WTC11 (cell line): ENCODE measurements around the gene CCDC30. TPM values are rescaled to one million over a fixed set of nuclear protein-coding genes. Genes with fewer than 3 reads are reported as not detected.

Source experiments
- ATAC-seq: fragments of 200-7000 bp; cut with Tn5 transposase; 2 replicates; pipeline ENCODE4 v1.10.0; 2021; ENCODE audit warnings: mild to moderate bottlenecking, moderate library complexity
- CTCF ChIA-PET: fragments of 300-600 bp; sonication (Branson Sonifier 250); formaldehyde crosslinking; loops from one replicate; lab custom pipeline; 2021; ENCODE audit warnings: antibody characterized with exemption; lab: Charles Lee
- POLR2A ChIA-PET: fragments of 350-600 bp; sonication (Branson Sonifier 250); formaldehyde crosslinking; loops from one replicate; lab custom pipeline; 2021; ENCODE audit warnings: antibody characterized with exemption; lab: Charles Lee
- DNase-seq: peaks from one replicate; pipeline ENCODE4 v3.0.0; 2021; ENCODE audit warnings: low spot score
- H3K27ac Mint-ChIP-seq: 2 replicates; pipeline ENCODE4 v1.8.0; 2021; ENCODE audit warnings: mixed read lengths
- H3K27me3 Mint-ChIP-seq: 2 replicates; pipeline ENCODE4 v1.8.0; 2021; ENCODE audit warnings: low read depth, mild to moderate bottlenecking, moderate library complexity, mixed read lengths
- H3K36me3 Mint-ChIP-seq: 2 replicates; pipeline ENCODE4 v1.8.0; 2021; ENCODE audit warnings: mixed read lengths
- H3K4me1 Mint-ChIP-seq: 2 replicates; pipeline ENCODE4 v1.8.0; 2022; ENCODE audit warnings: mixed read lengths
- H3K4me3 Mint-ChIP-seq: 2 replicates; pipeline ENCODE4 v1.8.0; 2021; ENCODE audit warnings: mild to moderate bottlenecking, moderate library complexity, mixed read lengths
- H3K9me3 Mint-ChIP-seq: 2 replicates; pipeline ENCODE4 v1.8.0; 2021; ENCODE audit warnings: mixed read lengths
- ATF1 ChIP-seq: sonication (generic); formaldehyde crosslinking; IDR thresholded peaks from 2 replicates; pipeline ENCODE4 v1.8.1; 2023; ENCODE audit warnings: mild to moderate bottlenecking, moderate library complexity, missing genetic modification reagents
- CREM ChIP-seq: sonication (generic); formaldehyde crosslinking; IDR thresholded peaks from 2 replicates; pipeline ENCODE4 v1.8.1; 2022; ENCODE audit warnings: mild to moderate bottlenecking, missing genetic modification reagents, moderate library complexity
- CTCF ChIP-seq: fragments of 200-600 bp; IDR thresholded peaks from 2 replicates; pipeline ENCODE4 v1.8.0; 2022; ENCODE audit warnings: antibody characterized with exemption
- E2F4 ChIP-seq: sonication (generic); formaldehyde crosslinking; IDR thresholded peaks from 2 replicates; pipeline ENCODE4 v1.8.1; 2022; ENCODE audit warnings: low read depth, mild to moderate bottlenecking, moderate library complexity, missing genetic modification reagents, borderline replicate concordance
- GRHL2 ChIP-seq: fragments of 250-450 bp; sonication (Bioruptor Pico); IDR thresholded peaks from 2 replicates; pipeline ENCODE4 v1.8.0; 2022; ENCODE audit warnings: mild to moderate bottlenecking, moderate library complexity; ENCODE audit not compliant: insufficient replicate concordance, severe bottlenecking
- JAZF1 ChIP-seq: fragments of 250-450 bp; sonication (Bioruptor Pico); IDR thresholded peaks from 2 replicates; pipeline ENCODE4 v1.9.0; 2021; ENCODE audit warnings: moderate library complexity, mild to moderate bottlenecking, inconsistent platforms
- KAT7 ChIP-seq: sonication (generic); formaldehyde crosslinking; IDR thresholded peaks from 2 replicates; pipeline ENCODE4 v1.8.1; 2023; ENCODE audit warnings: missing genetic modification reagents, mild to moderate bottlenecking, borderline replicate concordance
- MAX ChIP-seq: sonication (generic); formaldehyde crosslinking; IDR thresholded peaks from 2 replicates; pipeline ENCODE4 v1.8.0; 2022; ENCODE audit warnings: mild to moderate bottlenecking, missing genetic modification reagents
- MXD4 ChIP-seq: fragments of 250-450 bp; sonication (Bioruptor Pico); IDR thresholded peaks from 2 replicates; pipeline ENCODE4 v1.8.0; 2021; ENCODE audit warnings: mild to moderate bottlenecking, moderate library complexity, borderline replicate concordance
- MYBL2 ChIP-seq: sonication (generic); formaldehyde crosslinking; IDR thresholded peaks from 2 replicates; pipeline ENCODE4 v1.8.1; 2023; ENCODE audit warnings: mild to moderate bottlenecking, moderate library complexity, missing genetic modification reagents
- NFE2L1 ChIP-seq: sonication (generic); formaldehyde crosslinking; IDR thresholded peaks from 2 replicates; pipeline ENCODE4 v1.8.1; 2023; ENCODE audit warnings: missing genetic modification reagents
- PRDM15 ChIP-seq: sonication (generic); formaldehyde crosslinking; IDR thresholded peaks from 2 replicates; pipeline ENCODE4 v1.8.0; 2022; ENCODE audit warnings: missing genetic modification reagents
- PREB ChIP-seq: sonication (generic); formaldehyde crosslinking; IDR thresholded peaks from 2 replicates; pipeline ENCODE4 v1.8.1; 2022; ENCODE audit warnings: mild to moderate bottlenecking, missing genetic modification reagents, moderate library complexity, borderline replicate concordance
- PRRX2 ChIP-seq: fragments of 250-450 bp; sonication (Bioruptor Pico); IDR thresholded peaks from 2 replicates; pipeline ENCODE4 v1.8.0; 2021; ENCODE audit warnings: mild to moderate bottlenecking
- SMAD3 ChIP-seq: sonication (generic); formaldehyde crosslinking; IDR thresholded peaks from 2 replicates; pipeline ENCODE4 v1.8.0; 2022; ENCODE audit warnings: missing genetic modification reagents, mild to moderate bottlenecking, borderline replicate concordance
- TCF7 ChIP-seq: sonication (generic); formaldehyde crosslinking; IDR thresholded peaks from 2 replicates; pipeline ENCODE4 v1.8.0; 2022; ENCODE audit warnings: mild to moderate bottlenecking, low read depth, missing genetic modification reagents, moderate library complexity
- ZMAT4 ChIP-seq: fragments of 250-450 bp; sonication (Bioruptor Pico); IDR thresholded peaks from 2 replicates; pipeline ENCODE4 v1.9.0; 2021; ENCODE audit warnings: mild to moderate bottlenecking
- ZNF121 ChIP-seq: sonication (generic); formaldehyde crosslinking; IDR thresholded peaks from 2 replicates; pipeline ENCODE4 v1.8.0; 2023; ENCODE audit warnings: missing genetic modification reagents
- ZNF281 ChIP-seq: sonication (generic); formaldehyde crosslinking; IDR thresholded peaks from 2 replicates; pipeline ENCODE4 v1.8.0; 2023; ENCODE audit warnings: mild to moderate bottlenecking, missing genetic modification reagents
- total RNA-seq: library from RNA; stranded (reverse); gene quantifications from 3 replicates; pipeline ENCODE4 v1.2.3, GENCODE V29; 2021

CCDC30 gene
- total RNA-seq, 1 experiment from 2014 or later, result 0.92 TPM

- TF ChIP-seq MAX (peak; percentile 96), PRDM15 (CRISPR knock-in tag) (peak; percentile 99), E2F4 (CRISPR knock-in tag) (0 out of 2 replicates have a peak, but pooled peaks have one; percentile 38), MXD4 (CRISPR knock-in tag) (no peak)
Observed at GRCh38 chr1:42657981-42658876, 195.1 kb downstream of the CCDC30 start, which contains the start of gene PPIH (continued).

GRCh38 chr1:42658877-42659337 lies 195.8 kb downstream of the CCDC30 start:
- TF ChIP-seq NFE2L1 (CRISPR knock-in tag) (0 out of 2 replicates have a peak, but pooled peaks have one; percentile 31), ZNF281 (CRISPR knock-in tag) (no peak)
- TF ChIP-seq, all 79 proteins: peak for 1
- H3K4me1 Mint-ChIP-seq, result peaks cover 24% of the 10 kb centered on the region
- peaks cover 9% of the 10 kb centered on the region for H3K27me3 Mint-ChIP-seq
- POLR2A ChIA-PET, result interaction anchor here (1.9 kb wide), 2 partner anchors 24 to 81 kb away, joined by 5 to 13 read pairs; partner anchors contain the start of genes CLDN19 and YBX1
- H3K36me3 Mint-ChIP-seq, result peaks cover 29% of the 10 kb centered on the region
- CTCF ChIA-PET, result interaction anchor here (1.2 to 1.9 kb wide), 3 partner anchors 24 to 81 kb away, joined by 3 to 11 read pairs (median 9); partner anchors contain the start of gene YBX1
- peak overlapping the region; percentile 98 for H3K27ac Mint-ChIP-seq
- ATAC-seq (no peak; the same call in 1 of the 2 replicates), DNase-seq (no peak)
- H3K9me3 Mint-ChIP-seq, result no peaks in the 10 kb centered on the region
- H3K4me3 Mint-ChIP-seq, result peak overlapping the region; percentile 96

- ATAC-seq, result no peak
- no peak overlapping the region for H3K27ac Mint-ChIP-seq
- ChIA-PET POLR2A (no interaction called here), CTCF (no interaction called here)
- peaks cover 24% of the 10 kb centered on the region for H3K4me1 Mint-ChIP-seq
- H3K9me3 Mint-ChIP-seq, result no peaks in the 10 kb centered on the region
- peaks cover 47% of the 10 kb centered on the region for H3K36me3 Mint-ChIP-seq
- DNase-seq, result no peak
- peaks cover 2% of the 10 kb centered on the region for H3K27me3 Mint-ChIP-seq
- H3K4me3 Mint-ChIP-seq, result no peak overlapping the region
- no peak for TF ChIP-seq ATF1
- TF ChIP-seq PREB, result no peak
- no peak for TF ChIP-seq SMAD3
- TF ChIP-seq CTCF, result no peak
- no peak for TF ChIP-seq ZMAT4 (CRISPR knock-in tag)
- TF ChIP-seq ZNF121 (CRISPR knock-in tag), result no peak
- no peak for TF ChIP-seq MYBL2 (CRISPR knock-in tag)
- no peak for TF ChIP-seq KAT7 (CRISPR knock-in tag)
- no peak for TF ChIP-seq CREM (CRISPR knock-in tag)
- TF ChIP-seq TCF7 (CRISPR knock-in tag), result no peak
- no peak for TF ChIP-seq MXD4 (CRISPR knock-in tag)
- no peak for TF ChIP-seq GRHL2 (CRISPR knock-in tag)
- no peak for TF ChIP-seq JAZF1 (CRISPR knock-in tag)
- no peak for TF ChIP-seq PRRX2
Observed at GRCh38 chr1:42660907-42661500, 197.9 kb downstream of the CCDC30 start.
